Vagina (tissue), 2 donors: ENCODE measurements around the gene CNGB1.

Experiments
- POLR2A ChIP-seq, 2 donors: fragments of 450-650 bp; IDR thresholded peaks; one replicate each; pipeline ENCODE4 v1.6.1; 2017; ENCODE audit warnings: antibody characterized with exemption in 2 of 2, mild to moderate bottlenecking in 2 of 2, moderate library complexity in 2 of 2
- TF ChIP-seq, protein P1 (sequence below), 3 experiments: fragments of 450-650 bp in 2 of 3; fragments of 200-600 bp in 1 of 3; sonication (generic) in 1 of 3; IDR thresholded peaks; one replicate each; pipeline ENCODE4 v1.5.1; 2017 to 2019; ENCODE audit warnings: antibody characterized with exemption in 3 of 3, mild to moderate bottlenecking in 2 of 3, moderate library complexity in 2 of 3

- TF ChIP-seq, protein P1, sequence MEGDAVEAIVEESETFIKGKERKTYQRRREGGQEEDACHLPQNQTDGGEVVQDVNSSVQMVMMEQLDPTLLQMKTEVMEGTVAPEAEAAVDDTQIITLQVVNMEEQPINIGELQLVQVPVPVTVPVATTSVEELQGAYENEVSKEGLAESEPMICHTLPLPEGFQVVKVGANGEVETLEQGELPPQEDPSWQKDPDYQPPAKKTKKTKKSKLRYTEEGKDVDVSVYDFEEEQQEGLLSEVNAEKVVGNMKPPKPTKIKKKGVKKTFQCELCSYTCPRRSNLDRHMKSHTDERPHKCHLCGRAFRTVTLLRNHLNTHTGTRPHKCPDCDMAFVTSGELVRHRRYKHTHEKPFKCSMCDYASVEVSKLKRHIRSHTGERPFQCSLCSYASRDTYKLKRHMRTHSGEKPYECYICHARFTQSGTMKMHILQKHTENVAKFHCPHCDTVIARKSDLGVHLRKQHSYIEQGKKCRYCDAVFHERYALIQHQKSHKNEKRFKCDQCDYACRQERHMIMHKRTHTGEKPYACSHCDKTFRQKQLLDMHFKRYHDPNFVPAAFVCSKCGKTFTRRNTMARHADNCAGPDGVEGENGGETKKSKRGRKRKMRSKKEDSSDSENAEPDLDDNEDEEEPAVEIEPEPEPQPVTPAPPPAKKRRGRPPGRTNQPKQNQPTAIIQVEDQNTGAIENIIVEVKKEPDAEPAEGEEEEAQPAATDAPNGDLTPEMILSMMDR (IDR thresholded peaks at IDR 0.05) = no peak
- TF ChIP-seq POLR2A (IDR thresholded peaks at IDR 0.05) = no peak
These were observed 105.0 kb downstream of the CNGB1 start for GRCh38 chr16:57865746-57866528.
